Mammary epithelial cell (primary cell): ENCODE measurements around the gene ABITRAM.

Experiments used
- EZH2 ChIP-seq: IDR thresholded peaks from 2 replicates; pipeline ENCODE4 v1.6.1; 2012; ENCODE audit warnings: low read length, inconsistent platforms, borderline replicate concordance
- TF ChIP-seq, protein P1 (sequence below), 2 donors: IDR thresholded peaks in 1 of 2; conservative IDR thresholded peaks in 1 of 2; 2 replicates each; pipeline ENCODE4 v1.5.1; 2011 to 2012; ENCODE audit warnings: inconsistent platforms in 2 of 2, low read length in 2 of 2, mild to moderate bottlenecking in 2 of 2, control low read depth in 1 of 2, low read depth in 1 of 2; ENCODE audit not compliant: insufficient read depth in 1 of 2; ENCODE audit errors: extremely low read depth in 1 of 2

DNA sequence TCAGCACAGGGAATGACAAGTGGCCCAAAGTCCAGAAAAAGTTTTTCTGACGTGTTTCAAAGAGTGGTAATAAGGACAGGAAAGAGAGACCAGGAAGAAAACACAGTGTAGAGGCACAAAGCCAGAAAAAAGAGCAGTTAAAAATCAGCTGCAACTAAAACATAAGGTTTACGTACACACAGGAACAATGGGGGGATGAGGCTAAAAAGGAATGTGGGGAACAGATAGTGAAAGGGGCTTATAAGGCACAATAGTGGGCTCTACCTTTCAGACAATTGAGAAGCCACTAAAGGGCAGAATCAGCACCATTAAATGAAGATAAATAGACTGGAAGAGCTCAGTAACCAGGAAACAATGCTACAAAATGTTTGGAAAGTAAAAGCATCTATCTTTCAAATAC is 5.8 kb upstream of the ABITRAM start:
- TF ChIP-seq, protein P1, sequence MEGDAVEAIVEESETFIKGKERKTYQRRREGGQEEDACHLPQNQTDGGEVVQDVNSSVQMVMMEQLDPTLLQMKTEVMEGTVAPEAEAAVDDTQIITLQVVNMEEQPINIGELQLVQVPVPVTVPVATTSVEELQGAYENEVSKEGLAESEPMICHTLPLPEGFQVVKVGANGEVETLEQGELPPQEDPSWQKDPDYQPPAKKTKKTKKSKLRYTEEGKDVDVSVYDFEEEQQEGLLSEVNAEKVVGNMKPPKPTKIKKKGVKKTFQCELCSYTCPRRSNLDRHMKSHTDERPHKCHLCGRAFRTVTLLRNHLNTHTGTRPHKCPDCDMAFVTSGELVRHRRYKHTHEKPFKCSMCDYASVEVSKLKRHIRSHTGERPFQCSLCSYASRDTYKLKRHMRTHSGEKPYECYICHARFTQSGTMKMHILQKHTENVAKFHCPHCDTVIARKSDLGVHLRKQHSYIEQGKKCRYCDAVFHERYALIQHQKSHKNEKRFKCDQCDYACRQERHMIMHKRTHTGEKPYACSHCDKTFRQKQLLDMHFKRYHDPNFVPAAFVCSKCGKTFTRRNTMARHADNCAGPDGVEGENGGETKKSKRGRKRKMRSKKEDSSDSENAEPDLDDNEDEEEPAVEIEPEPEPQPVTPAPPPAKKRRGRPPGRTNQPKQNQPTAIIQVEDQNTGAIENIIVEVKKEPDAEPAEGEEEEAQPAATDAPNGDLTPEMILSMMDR (conservative IDR thresholded peaks at IDR 0.05 in 1 of 2, IDR thresholded peaks at IDR 0.05 in 1 of 2; ENCODE audit: extremely low read depth in 1 of 2, insufficient read depth in 1 of 2, low read depth in 1 of 2, low read length in 2 of 2): no peak
- no peak for TF ChIP-seq EZH2
